Measurements from ENCODE around the gene MYO1D.

Gene MYO1D

DNA sequence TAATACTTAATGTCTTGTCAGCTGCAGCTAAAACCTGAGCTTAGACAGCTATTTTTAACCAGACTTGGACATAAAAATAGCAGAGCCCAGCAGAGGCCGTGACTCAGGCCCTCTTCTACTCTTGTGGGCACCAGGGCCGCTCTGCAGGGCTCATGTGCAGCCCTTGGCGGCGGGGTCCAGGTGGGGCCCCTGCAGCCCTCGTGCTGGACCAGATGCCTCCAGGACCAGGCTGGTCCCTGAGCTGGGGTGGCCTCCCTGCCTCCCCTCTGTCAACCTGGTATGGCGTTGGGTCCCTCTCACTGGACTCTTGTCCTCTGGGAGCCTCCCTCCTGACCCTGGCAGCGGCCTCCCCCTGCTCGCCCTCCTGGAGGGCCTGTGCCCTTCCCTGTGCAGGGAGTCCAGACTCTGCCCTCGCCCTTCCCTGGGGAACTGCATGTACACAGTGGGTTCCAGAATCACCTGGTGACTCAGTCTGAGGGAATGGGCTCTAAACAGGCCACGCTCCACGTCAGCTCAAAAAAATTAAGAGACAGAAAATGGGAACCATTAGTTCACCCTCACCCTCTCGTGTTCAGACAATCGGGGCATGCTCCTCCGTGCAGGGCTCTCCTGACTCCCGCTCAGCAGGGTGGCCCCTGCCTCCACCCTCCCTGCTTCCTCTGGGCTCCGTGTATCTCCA lies 380.4 kb downstream of the MYO1D start:
- Histone ChIP-seq H3K27me3 (ENCODE audit: control insufficient read depth in 5 of 5, insufficient read depth in 4 of 5, low read length in 5 of 5) (peaks cover 0 to 3% (median 0%) of the 10 kb centered on the region in 5 donors), H3K9ac (ENCODE audit: low read length in 5 of 5) (no peak overlapping the region), H3K4me1 (ENCODE audit: control insufficient read depth in 5 of 5, insufficient read depth in 5 of 5, low read length in 5 of 5) (peaks cover 4 to 40% (median 28%) of the 10 kb centered on the region in 5 donors), H3K27ac (ENCODE audit: low read depth, low read length) (no peak overlapping the region), H3K9me3 (ENCODE audit: control insufficient read depth in 5 of 5, low read length in 5 of 5) (no peaks in the 10 kb centered on the region), H3K4me3 (ENCODE audit: low read depth in 1 of 5, low read length in 5 of 5) (no peak overlapping the region), H3K36me3 (ENCODE audit: control insufficient read depth in 5 of 5, insufficient read depth in 5 of 5, low read length in 5 of 5) (peaks cover 0 to 5% (median 0%) of the 10 kb centered on the region in 5 donors)

DNA sequence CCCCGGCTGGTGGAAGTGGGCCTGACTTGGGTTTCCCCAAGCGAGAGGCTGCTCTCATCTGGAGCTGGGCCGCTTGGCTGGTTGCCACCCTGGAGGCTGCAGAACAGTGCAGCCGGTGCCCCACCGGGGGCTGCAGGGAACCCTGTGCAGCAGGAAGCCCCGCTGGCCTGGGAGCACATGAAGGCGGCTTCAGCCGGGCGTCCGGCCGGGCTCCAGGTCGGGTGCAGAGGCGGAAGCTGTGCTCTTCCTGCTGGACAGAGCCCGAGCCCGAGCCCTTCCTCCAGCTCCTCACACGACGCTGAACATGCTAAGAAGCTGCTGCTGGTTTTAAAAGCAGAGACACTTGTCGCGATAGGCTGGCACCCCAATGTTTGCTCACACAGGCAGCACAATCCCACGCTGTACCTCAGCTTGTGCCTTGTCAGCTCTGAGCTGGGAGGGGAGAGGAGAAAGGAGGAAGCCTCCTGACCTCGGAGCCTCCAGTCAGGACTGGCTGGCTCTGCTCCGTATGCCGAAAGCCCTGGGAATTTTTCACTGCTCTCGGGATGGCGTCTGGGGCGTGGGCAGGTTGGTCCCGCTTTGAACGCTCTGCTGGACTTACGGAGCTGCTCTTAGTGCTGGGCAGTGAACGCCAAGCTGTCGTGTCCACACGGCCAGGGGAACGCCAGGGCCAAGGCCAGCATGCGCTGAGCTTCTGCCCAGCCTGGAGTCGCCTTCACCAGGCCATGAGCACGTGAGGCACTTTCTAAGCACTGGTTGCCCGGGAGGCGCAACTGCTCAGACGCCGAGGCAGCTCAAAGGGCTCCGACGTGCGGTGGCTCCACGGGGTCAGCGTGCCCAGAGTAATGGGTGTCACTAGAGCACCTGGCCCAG lies 381.3 kb downstream of the MYO1D start:
- H3K9me3 ChIP-seq (ENCODE audit: control insufficient read depth in 5 of 5, low read length in 5 of 5): no peaks in the 10 kb centered on the region
- H3K9ac ChIP-seq (ENCODE audit: low read length in 5 of 5): no peak overlapping the region
- H3K27ac ChIP-seq (ENCODE audit: low read depth, low read length): no peak overlapping the region
- H3K4me3 ChIP-seq (ENCODE audit: low read depth in 1 of 5, low read length in 5 of 5): peak overlapping the region in 4 of 5 donors; percentile 39 to 49 (median 46)
- H3K4me1 ChIP-seq (ENCODE audit: control insufficient read depth in 5 of 5, insufficient read depth in 5 of 5, low read length in 5 of 5): peaks cover 4 to 42% (median 28%) of the 10 kb centered on the region in 5 donors
- peaks cover 0 to 5% (median 0%) of the 10 kb centered on the region in 5 donors for H3K36me3 ChIP-seq (ENCODE audit: control insufficient read depth in 5 of 5, insufficient read depth in 5 of 5, low read length in 5 of 5)
- H3K27me3 ChIP-seq (ENCODE audit: control insufficient read depth in 5 of 5, insufficient read depth in 4 of 5, low read length in 5 of 5): peaks cover 0 to 3% (median 0%) of the 10 kb centered on the region in 5 donors

DNA sequence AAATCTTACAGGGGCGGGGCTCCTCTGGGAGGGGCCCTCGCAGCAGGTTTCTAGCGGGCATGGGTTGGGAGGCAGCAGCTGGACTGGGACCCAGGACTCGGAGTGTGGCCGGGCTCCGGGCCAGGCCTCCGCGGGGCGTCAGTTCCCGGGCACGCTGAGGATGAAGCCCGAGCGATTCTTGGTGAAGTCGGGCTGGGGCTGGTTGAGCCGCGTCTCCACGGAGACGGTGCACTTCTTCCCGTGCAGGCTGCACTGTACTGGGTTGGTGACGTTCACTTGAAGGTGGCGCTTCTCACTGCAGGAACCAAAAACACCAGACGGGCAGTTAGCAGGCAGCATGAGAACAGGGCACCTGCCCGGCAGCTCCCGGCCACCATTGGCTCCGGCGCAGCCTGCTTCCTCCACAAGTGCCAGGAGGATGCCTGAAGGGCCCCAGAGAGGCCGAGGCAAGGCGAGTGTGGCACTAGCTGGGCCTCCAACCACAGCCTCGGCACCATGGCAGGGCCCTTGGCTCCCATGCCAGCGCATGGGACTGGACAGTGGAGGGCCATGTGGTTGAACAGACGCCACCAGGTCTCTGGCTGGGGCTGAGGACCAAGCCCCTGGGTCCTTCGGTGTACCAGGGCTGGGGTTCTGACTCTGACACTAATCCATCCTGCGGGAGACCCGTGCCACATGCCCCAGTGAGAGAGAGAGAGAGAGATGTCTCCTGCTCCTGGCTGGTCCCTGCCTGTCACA lies 382.1 kb downstream of the MYO1D start:
- peaks cover 0 to 3% (median 0%) of the 10 kb centered on the region in 5 donors for H3K27me3 ChIP-seq (ENCODE audit: control insufficient read depth in 5 of 5, insufficient read depth in 4 of 5, low read length in 5 of 5)
- no peak overlapping the region for H3K9ac ChIP-seq (ENCODE audit: low read length in 5 of 5)
- no peak overlapping the region for H3K27ac ChIP-seq (ENCODE audit: low read depth, low read length)

DNA sequence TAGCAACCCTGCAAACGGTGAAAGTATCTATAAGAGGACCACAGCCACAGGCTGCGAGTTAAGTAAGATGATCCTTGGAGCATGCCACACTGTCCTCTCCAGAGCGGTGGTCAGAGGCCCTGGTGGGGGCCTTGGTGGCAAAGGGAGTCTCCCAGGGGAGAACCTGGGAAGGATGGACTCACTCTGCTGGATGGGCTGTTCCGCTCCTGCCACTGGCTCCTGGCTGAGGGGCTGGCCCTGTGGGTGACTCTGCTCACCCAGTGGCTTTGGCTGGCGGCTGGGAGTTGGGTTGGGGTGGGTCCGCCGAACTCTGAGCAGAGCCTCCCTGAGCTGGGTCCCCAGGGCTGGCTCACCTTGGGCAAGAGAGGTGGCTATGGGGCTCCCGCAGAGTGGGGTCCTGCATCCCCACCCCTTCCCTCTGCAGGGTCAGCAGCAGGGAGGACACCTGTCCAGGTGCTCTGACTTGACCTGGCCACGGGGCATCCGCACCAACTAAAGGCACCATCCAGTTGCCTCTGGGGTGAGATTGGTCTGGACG lies 382.9 kb downstream of the MYO1D start:
- no peak overlapping the region for H3K9ac ChIP-seq (ENCODE audit: low read length in 5 of 5)
- peaks cover 4 to 42% (median 28%) of the 10 kb centered on the region in 5 donors for H3K4me1 ChIP-seq (ENCODE audit: control insufficient read depth in 5 of 5, insufficient read depth in 5 of 5, low read length in 5 of 5)
- peaks cover 0 to 10% (median 0%) of the 10 kb centered on the region in 5 donors for H3K36me3 ChIP-seq (ENCODE audit: control insufficient read depth in 5 of 5, insufficient read depth in 5 of 5, low read length in 5 of 5)
- no peak overlapping the region for H3K4me3 ChIP-seq (ENCODE audit: low read depth in 1 of 5, low read length in 5 of 5)
- peaks cover 0 to 3% (median 0%) of the 10 kb centered on the region in 5 donors for H3K27me3 ChIP-seq (ENCODE audit: control insufficient read depth in 5 of 5, insufficient read depth in 4 of 5, low read length in 5 of 5)
- H3K27ac ChIP-seq (ENCODE audit: low read depth, low read length): no peak overlapping the region
- no peaks in the 10 kb centered on the region for H3K9me3 ChIP-seq (ENCODE audit: control insufficient read depth in 5 of 5, low read length in 5 of 5)

More for the DNA sequence above, 382.1 kb downstream of the MYO1D start:
- peaks cover 0 to 5% (median 0%) of the 10 kb centered on the region in 5 donors for H3K36me3 ChIP-seq (ENCODE audit: control insufficient read depth in 5 of 5, insufficient read depth in 5 of 5, low read length in 5 of 5)
- peaks cover 4 to 42% (median 28%) of the 10 kb centered on the region in 5 donors for H3K4me1 ChIP-seq (ENCODE audit: control insufficient read depth in 5 of 5, insufficient read depth in 5 of 5, low read length in 5 of 5)
- no peaks in the 10 kb centered on the region for H3K9me3 ChIP-seq (ENCODE audit: control insufficient read depth in 5 of 5, low read length in 5 of 5)
- peak overlapping the region in 2 of 5 donors; percentile 17 to 45 for H3K4me3 ChIP-seq (ENCODE audit: low read depth in 1 of 5, low read length in 5 of 5)

DNA sequence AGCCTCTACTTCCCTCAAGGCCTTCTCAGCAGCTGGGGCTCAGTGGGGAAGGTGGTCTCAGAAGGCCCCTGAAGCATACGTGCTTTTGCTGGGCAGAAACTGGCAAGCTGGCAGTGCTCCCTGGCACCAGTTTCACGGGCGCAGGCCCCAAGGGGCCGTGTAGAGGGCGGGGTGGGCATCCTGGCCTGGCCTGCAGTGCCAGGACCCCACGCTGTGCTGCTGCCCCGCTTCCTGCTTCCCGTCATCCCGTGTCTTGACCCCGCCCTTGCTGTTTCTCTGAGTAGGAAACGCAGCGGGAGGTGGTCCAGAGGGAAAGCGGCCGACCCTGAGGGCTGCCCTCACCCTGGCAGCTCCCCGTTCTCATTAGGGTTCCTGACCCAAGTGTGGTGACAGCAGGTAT lies 383.4 kb downstream of the MYO1D start:
- peaks cover 0 to 3% (median 0%) of the 10 kb centered on the region in 5 donors for H3K27me3 ChIP-seq (ENCODE audit: control insufficient read depth in 5 of 5, insufficient read depth in 4 of 5, low read length in 5 of 5)
- no peak overlapping the region for H3K9ac ChIP-seq (ENCODE audit: low read length in 5 of 5)
- no peak overlapping the region for H3K4me3 ChIP-seq (ENCODE audit: low read depth in 1 of 5, low read length in 5 of 5)
- no peaks in the 10 kb centered on the region for H3K9me3 ChIP-seq (ENCODE audit: control insufficient read depth in 5 of 5, low read length in 5 of 5)
- H3K4me1 ChIP-seq (ENCODE audit: control insufficient read depth in 5 of 5, insufficient read depth in 5 of 5, low read length in 5 of 5): peaks cover 4 to 42% (median 28%) of the 10 kb centered on the region in 5 donors
- no peak overlapping the region for H3K27ac ChIP-seq (ENCODE audit: low read depth, low read length)
- peaks cover 0 to 10% (median 0%) of the 10 kb centered on the region in 5 donors for H3K36me3 ChIP-seq (ENCODE audit: control insufficient read depth in 5 of 5, insufficient read depth in 5 of 5, low read length in 5 of 5)

DNA sequence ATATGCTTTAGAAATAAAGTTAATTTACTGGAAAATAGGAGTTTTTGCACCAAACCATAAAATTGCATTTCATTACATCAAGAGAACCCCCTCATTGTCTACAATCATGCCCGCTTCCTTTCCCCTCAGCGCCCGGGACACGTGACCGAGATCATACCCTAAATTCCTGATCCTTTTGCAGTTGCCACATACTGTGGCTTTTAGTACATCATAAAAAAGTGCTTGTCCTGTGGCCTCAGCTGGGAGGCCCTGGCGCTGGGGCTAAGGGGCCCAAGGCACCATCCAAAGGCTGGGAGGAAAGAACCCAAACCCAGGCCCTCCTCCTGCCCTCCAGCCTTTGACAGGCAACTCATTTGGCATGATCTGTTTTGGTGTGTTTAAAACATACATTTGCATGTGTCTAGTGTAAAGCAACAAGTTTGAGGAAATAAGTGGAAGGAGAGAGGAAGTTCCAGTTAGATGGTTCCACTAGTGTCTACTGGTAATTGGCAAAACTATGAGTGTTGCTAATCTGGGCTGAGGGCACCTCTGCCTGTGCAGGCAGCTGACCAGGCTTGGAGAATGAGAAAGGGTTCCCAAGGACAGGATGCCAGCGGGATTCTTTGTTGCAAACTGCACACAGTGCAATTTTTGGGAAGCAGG lies 384.2 kb downstream of the MYO1D start:
- H3K36me3 ChIP-seq (ENCODE audit: control insufficient read depth in 5 of 5, insufficient read depth in 5 of 5, low read length in 5 of 5): peaks cover 0 to 14% (median 0%) of the 10 kb centered on the region in 5 donors
- H3K4me1 ChIP-seq (ENCODE audit: control insufficient read depth in 5 of 5, insufficient read depth in 5 of 5, low read length in 5 of 5): peaks cover 4 to 49% (median 33%) of the 10 kb centered on the region in 5 donors
- no peak overlapping the region for H3K4me3 ChIP-seq (ENCODE audit: low read depth in 1 of 5, low read length in 5 of 5)
- no peak overlapping the region for H3K27ac ChIP-seq (ENCODE audit: low read depth, low read length)
- no peak overlapping the region for H3K9ac ChIP-seq (ENCODE audit: low read length in 5 of 5)
- H3K27me3 ChIP-seq (ENCODE audit: control insufficient read depth in 5 of 5, insufficient read depth in 4 of 5, low read length in 5 of 5): peaks cover 0 to 3% (median 0%) of the 10 kb centered on the region in 5 donors
- H3K9me3 ChIP-seq (ENCODE audit: control insufficient read depth in 5 of 5, low read length in 5 of 5): no peaks in the 10 kb centered on the region

DNA sequence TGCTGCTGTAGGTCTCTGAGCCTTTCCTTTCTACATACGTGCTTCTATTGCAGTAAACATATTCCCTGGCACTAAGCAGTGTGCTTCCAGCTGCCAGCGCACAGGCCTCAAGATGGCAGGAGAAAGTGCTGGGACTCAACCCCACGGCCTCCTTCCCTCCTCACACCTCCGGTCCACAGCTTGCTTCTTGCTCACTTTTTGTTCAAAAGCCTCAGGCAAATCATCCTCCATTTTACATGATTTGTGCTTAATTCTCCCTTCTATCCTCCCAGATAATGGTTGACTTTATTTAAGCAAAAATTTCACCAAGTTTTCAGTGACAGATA lies 384.7 kb downstream of the MYO1D start:
- H3K4me1 ChIP-seq (ENCODE audit: control insufficient read depth in 5 of 5, insufficient read depth in 5 of 5, low read length in 5 of 5): peaks cover 4 to 55% (median 38%) of the 10 kb centered on the region in 5 donors
- H3K9ac ChIP-seq (ENCODE audit: low read length in 5 of 5): no peak overlapping the region
- no peaks in the 10 kb centered on the region for H3K27me3 ChIP-seq (ENCODE audit: control insufficient read depth in 5 of 5, insufficient read depth in 4 of 5, low read length in 5 of 5)
- peaks cover 0 to 14% (median 0%) of the 10 kb centered on the region in 5 donors for H3K36me3 ChIP-seq (ENCODE audit: control insufficient read depth in 5 of 5, insufficient read depth in 5 of 5, low read length in 5 of 5)
- no peak overlapping the region for H3K27ac ChIP-seq (ENCODE audit: low read depth, low read length)
- H3K9me3 ChIP-seq (ENCODE audit: control insufficient read depth in 5 of 5, low read length in 5 of 5): no peaks in the 10 kb centered on the region
- no peak overlapping the region for H3K4me3 ChIP-seq (ENCODE audit: low read depth in 1 of 5, low read length in 5 of 5)

DNA sequence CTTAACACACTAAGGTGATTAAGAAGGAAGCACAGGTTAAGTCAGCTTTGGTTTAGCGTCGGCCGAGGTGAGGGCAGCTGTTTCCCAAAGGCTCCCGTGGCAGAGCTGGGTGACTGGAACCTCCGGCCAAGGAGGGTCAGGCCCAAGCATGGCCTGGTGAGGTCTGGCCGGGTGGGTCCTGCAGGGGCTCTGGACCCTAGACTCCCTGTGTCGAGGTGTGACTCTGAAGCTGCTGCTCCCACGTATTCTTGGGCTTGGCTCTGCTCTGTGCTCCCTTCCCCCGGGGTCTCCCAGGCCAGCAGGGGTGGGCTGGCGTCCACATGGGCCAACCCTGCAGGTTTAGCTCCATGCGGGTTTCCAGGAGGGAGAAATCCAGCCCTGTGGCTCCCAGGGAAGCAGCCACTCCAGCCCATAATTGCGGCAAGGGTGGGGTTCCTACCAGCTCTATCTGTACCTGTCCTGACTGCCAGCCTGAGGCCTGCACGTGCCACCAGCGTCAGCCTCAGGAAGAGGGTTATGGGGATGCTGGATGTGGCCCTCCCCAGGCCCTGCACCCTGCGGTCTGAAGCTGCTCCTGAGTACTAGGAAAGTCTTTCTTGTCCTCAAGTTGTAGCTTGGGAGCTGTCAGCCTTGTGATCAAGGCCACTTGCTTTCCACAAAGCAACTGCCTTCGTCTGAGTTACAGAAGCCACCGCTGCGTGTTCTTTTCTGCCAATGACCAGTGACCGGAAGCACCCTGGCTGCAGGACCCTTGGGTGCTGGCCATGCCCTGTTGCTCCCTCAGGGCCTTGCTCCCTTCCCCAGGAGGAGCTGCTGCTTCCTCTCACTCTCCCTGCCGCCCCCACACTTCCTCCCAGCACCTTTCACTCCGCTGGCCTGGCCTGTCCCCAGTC lies 385.3 kb downstream of the MYO1D start:
- Histone ChIP-seq H3K9me3 (ENCODE audit: control insufficient read depth in 5 of 5, low read length in 5 of 5) (no peaks in the 10 kb centered on the region), H3K4me1 (ENCODE audit: control insufficient read depth in 5 of 5, insufficient read depth in 5 of 5, low read length in 5 of 5) (peaks cover 4 to 55% (median 38%) of the 10 kb centered on the region in 5 donors), H3K27me3 (ENCODE audit: control insufficient read depth in 5 of 5, insufficient read depth in 4 of 5, low read length in 5 of 5) (no peaks in the 10 kb centered on the region), H3K9ac (ENCODE audit: low read length in 5 of 5) (no peak overlapping the region), H3K4me3 (ENCODE audit: low read depth in 1 of 5, low read length in 5 of 5) (no peak overlapping the region), H3K36me3 (ENCODE audit: control insufficient read depth in 5 of 5, insufficient read depth in 5 of 5, low read length in 5 of 5) (peaks cover 0 to 14% (median 0%) of the 10 kb centered on the region in 5 donors), H3K27ac (ENCODE audit: low read depth, low read length) (no peak overlapping the region)
